ENCODE data around the gene SLF2. TPM values are rescaled to one million over a fixed set of nuclear protein-coding genes. Genes with fewer than 3 reads are reported as not detected.
A peak's percentile ranks its signal among the peaks of the same experiment; 100 is the strongest.

SLF2 gene
- total RNA-seq, 1 experiment from 2014 or later: 11.1 TPM

DNA sequence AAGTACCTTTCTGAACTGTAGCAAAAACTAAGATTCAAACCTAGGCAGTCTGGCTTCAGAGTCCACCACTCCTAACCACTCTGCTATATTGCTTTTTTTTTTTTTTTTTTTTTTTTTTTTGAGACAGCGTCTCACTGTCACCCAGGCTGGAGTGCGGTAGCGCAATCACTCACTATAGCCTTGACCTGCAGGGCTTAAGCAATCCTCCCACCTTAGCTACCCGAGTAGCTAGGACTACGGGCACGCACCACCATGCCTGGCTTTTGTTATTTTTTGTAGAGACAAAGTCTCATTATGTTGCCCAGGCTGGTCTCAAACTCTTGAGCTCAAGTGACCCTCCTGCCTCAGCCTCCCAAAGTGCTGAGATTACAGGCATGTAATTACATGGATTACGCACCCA, 10.1 kb upstream of the SLF2 start:
- H3K27me3 ChIP-seq (ENCODE audit: control insufficient read depth, insufficient read depth, low read length): no peaks in the 10 kb centered on the region
- H3K4me3 ChIP-seq (ENCODE audit: insufficient read depth, low read depth, low read length): no peak overlapping the region
- H3K36me3 ChIP-seq (replicated peaks; ENCODE audit: control insufficient read depth, insufficient read depth, low read length): no peaks in the 10 kb centered on the region
- DNase-seq: no peak

DNA sequence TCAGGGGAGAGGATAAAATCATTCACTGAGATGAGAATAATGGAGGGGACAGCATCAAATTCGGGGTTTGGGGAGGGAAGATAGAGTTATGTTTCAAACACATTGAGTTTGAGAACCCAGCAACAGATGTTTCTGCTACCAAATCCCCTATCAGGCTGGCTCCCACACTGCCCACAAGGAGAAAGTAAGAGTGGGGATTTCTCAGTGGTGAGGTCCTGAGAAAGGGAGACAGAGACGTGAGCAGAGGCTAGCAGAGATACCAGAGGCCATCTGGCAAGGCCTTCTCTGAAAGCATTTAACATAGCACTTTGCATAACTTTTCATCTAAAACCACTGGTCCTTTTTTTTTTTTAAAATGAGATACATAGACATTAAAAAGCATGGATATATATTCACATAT, 7.8 kb upstream of the SLF2 start:
- Histone ChIP-seq H3K27me3 (ENCODE audit: control insufficient read depth, insufficient read depth, low read length) (no peaks in the 10 kb centered on the region), H3K4me3 (ENCODE audit: insufficient read depth, low read depth, low read length) (no peak overlapping the region), H3K36me3 (replicated peaks; ENCODE audit: control insufficient read depth, insufficient read depth, low read length) (no peaks in the 10 kb centered on the region)
- no peak for DNase-seq

DNA sequence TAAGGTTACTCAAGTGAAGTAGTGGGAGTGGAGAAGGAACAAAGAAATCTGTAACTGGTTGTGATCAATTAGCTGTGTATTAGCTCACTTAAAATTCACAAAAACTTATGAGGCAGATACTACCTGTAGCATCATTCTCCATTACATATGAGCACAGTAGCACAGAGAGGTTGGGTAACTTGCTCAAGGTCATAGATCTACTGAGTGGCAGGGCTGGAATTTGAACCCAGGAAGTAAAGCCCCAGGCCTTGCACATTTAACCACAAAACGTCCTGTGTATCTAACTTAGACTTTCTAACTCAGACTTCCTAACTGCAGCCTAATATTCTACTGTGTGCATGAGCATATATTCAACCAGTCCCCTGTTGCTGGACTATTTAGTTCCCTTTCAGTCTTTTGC, 5.6 kb upstream of the SLF2 start:
- H3K36me3 ChIP-seq (replicated peaks; ENCODE audit: control insufficient read depth, insufficient read depth, low read length): no peaks in the 10 kb centered on the region
- no peak for DNase-seq
- no peaks in the 10 kb centered on the region for H3K27me3 ChIP-seq (ENCODE audit: control insufficient read depth, insufficient read depth, low read length)
- H3K4me3 ChIP-seq (ENCODE audit: insufficient read depth, low read depth, low read length): no peak overlapping the region

DNA sequence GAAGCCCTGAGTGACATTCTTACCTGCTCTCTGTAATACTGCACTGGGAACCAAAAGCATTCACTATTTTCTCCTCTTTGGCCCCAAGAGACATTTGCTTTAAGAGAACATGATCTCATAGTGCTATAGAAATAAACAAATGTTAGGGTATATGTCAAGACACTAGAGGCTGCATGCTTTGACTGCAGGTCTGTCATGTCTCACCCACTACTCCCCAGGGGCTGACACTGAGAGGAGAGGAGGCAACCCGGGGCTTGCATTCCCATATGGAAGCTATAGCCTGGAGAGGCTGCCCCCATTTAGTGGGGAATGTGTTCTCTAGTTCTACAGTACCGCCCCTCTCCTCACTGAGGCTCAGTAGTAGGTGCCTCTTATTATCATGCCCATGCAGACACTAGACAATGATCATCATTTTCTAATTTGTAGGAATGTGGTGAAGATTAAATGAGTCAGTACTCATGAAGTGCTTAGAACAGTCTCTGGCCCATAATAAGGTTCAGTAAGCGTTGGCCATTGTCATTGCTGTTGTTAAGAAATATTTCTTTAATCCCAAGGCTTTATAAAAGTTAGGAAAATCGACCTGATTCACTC, 4.9 kb upstream of the SLF2 start:
- no peak for DNase-seq
- H3K4me3 ChIP-seq (ENCODE audit: insufficient read depth, low read depth, low read length): no peak overlapping the region
- no peaks in the 10 kb centered on the region for H3K27me3 ChIP-seq (ENCODE audit: control insufficient read depth, insufficient read depth, low read length)
- H3K36me3 ChIP-seq (replicated peaks; ENCODE audit: control insufficient read depth, insufficient read depth, low read length): no peaks in the 10 kb centered on the region

DNA sequence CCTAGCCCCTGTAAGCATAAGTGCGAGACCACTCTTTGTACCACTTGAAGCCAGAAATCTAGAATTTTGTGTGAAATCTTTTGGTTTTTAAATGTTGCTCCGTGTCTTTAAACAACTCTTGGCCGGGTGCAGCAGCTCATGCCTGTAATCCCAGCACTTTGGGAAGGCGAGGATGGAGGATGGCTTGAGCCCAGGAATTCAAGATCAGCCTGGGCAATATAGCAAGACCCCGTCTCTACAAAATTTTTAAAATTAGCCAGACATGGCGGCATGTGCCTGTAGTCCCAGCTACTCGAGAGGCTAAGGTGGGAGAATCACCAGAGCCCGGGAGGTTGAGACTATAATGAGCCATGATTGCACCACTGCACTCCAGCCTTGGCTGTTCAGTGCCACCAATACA, 4.4 kb upstream of the SLF2 start:
- Histone ChIP-seq H3K27me3 (ENCODE audit: control insufficient read depth, insufficient read depth, low read length) (no peaks in the 10 kb centered on the region), H3K4me3 (ENCODE audit: insufficient read depth, low read depth, low read length) (no peak overlapping the region), H3K36me3 (replicated peaks; ENCODE audit: control insufficient read depth, insufficient read depth, low read length) (no peaks in the 10 kb centered on the region)
- no peak for DNase-seq

DNA sequence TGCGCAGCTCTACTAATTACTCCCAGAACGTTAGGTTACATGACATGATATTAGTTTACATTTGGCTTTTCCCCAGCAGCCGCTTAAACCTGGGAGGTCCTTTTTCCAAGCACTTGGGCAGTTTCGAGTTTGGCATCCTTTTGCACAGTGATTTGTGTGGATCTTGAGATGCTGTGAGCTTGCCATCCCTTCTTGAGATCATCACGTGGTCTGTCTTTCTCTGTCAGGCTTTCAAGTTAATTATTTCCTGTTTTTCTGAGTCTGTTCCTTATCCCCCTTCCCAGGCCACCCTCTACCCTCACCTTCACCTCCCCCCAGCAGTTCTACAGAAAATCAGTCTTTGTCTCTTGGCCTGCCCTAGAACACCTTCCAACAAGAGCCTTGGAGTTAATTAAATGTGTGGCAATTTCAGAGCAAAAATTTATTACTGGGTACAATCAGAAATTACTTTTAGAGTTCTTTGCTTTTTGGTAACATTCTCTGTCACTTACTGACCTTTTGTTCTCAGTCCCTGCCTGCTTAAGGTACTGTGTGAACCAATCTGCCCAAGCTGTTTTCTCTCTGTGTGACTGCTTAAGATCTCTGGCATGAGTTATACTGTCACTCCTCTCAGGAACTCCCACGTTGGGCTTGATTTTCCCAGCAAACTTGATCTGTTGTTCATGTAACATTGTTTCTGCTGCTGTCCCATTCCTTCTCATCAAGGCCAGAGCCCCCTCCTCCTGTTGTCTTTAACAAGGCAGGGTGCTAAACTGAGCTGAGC, 3.1 kb upstream of the SLF2 start:
- DNase-seq: no peak
- H3K27me3 ChIP-seq (ENCODE audit: control insufficient read depth, insufficient read depth, low read length): no peaks in the 10 kb centered on the region
- no peaks in the 10 kb centered on the region for H3K36me3 ChIP-seq (replicated peaks; ENCODE audit: control insufficient read depth, insufficient read depth, low read length)
- no peak overlapping the region for H3K4me3 ChIP-seq (ENCODE audit: insufficient read depth, low read depth, low read length)

DNA sequence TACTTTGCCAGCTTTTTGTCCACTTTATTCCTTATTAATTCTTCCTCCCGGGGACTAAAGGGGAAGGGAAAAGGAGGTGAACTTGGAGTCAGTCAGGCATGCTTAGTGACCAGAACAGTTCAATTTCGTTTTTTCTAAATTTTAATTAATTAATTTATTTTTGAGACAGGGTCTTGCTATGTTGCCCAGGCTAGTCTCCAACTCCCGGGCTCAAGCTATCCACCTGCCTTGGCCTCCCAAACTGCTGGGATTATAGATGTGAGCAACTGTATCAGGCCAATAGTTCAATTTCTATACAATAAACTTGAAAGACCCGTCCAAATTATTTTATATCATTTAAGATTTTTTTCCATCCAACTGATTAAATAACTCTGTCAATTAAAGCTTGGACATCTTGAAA, 1.3 kb upstream of the SLF2 start:
- no peaks in the 10 kb centered on the region; the same call in 1 of the 2 replicates for H3K36me3 ChIP-seq (replicated peaks; ENCODE audit: control insufficient read depth, insufficient read depth, low read length)
- no peak overlapping the region for H3K4me3 ChIP-seq (ENCODE audit: insufficient read depth, low read depth, low read length)
- DNase-seq: no peak
- no peaks in the 10 kb centered on the region for H3K27me3 ChIP-seq (ENCODE audit: control insufficient read depth, insufficient read depth, low read length)

DNA sequence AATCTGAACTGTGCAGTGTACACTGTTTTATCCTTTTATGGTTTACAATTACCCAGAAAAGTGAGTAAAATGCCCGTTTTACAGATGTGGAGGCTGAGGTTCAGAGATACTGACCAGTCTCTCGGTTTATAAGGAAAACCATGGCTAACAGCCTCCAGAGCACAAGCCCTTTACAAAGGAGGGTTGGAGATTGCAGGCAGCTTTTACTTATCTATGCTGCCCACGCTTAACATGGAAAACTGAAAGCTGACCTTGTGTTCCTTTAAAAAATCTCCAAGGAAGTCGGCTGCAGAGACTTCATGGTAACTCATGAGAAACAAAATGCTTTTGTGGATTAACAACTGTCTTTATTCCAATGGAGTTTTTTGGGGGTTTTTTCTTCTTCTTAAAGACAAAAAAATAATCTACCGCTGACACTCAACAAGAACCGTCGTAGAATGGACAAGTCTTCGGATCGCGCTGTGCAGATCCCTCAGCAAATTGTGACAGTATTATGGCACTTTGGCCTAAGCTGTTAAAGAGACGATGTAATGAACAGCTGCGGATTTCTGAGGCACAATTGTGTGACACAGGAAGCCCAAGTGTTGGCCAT, 654 bp upstream of the SLF2 start:
- Histone ChIP-seq H3K4me3 (ENCODE audit: insufficient read depth, low read depth, low read length) (peak overlapping the region; percentile 57), H3K36me3 (replicated peaks; ENCODE audit: control insufficient read depth, insufficient read depth, low read length) (no peaks in the 10 kb centered on the region; the same call in 1 of the 2 replicates)
- no peak for DNase-seq

DNA sequence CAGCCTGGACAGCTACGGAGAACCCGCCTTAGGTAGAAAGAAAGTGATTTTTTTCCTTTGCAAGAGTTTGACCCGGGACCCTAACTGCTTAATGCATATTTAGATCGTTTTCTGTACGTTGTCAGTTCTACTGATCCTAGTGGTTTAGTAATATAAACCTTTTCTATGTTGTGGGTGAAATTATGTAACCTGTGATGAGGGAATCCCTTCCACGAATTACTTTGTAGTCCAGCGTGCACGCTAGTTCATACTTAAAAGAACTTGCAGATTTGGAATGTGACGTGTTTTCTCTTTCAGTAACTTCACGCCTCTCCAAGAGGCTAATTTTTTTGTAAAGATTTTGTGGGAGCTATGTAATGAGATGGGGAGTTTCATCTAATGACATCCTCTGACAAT, 705 bp downstream of the SLF2 start:
- Histone ChIP-seq H3K36me3 (replicated peaks; ENCODE audit: control insufficient read depth, insufficient read depth, low read length) (no peaks in the 10 kb centered on the region; the same call in 1 of the 2 replicates), H3K27me3 (ENCODE audit: control insufficient read depth, insufficient read depth, low read length) (no peaks in the 10 kb centered on the region), H3K4me3 (ENCODE audit: insufficient read depth, low read depth, low read length) (peak overlapping the region; percentile 99)
- DNase-seq: no peak

More for the DNA sequence above, 654 bp upstream of the SLF2 start:
- no peaks in the 10 kb centered on the region for H3K27me3 ChIP-seq (ENCODE audit: control insufficient read depth, insufficient read depth, low read length)

DNA sequence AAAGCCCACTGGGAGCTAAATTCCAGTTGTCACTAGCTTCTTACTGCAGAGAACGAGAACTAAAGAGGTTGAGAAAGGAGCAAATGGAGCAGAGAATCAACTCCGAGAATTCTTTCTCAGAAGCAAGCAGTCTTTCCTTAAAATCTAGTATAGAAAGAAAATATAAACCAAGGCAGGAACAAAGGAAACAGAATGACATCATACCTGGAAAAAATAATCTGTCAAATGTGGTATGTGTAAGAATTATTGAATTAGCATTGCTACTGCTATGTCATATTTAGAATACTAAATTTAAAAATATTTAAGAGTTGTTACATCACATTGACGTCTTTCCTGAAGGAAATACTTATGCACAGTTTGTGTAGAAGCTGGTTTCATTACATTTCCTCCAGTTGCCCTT, 4.3 kb downstream of the SLF2 start:
- H3K36me3 ChIP-seq (replicated peaks; ENCODE audit: control insufficient read depth, insufficient read depth, low read length): peaks cover 1% of the 10 kb centered on the region; the same call in 1 of the 2 replicates
- H3K27me3 ChIP-seq (ENCODE audit: control insufficient read depth, insufficient read depth, low read length): no peaks in the 10 kb centered on the region
- DNase-seq: no peak
- no peak overlapping the region for H3K4me3 ChIP-seq (ENCODE audit: insufficient read depth, low read depth, low read length)

DNA sequence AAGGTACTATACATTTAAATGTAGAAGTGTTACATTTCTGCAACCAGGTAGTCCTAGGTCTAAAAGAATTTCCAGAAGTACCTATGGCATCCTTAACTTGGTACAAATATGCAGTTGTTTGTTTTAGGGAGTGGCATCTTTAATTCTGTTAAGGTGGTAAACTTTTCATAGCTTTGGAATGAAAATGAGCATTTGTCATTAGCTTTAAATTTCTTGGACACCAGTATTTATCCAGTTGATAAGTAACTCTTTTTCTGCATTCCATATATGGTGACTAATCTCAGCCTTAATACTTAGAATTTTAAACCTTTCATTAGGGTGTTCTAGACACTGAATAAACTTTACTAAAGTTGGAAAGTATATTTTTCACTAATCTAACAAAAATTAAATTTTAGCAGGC, 10.8 kb downstream of the SLF2 start:
- Histone ChIP-seq H3K36me3 (replicated peaks; ENCODE audit: control insufficient read depth, insufficient read depth, low read length) (peaks cover 5% of the 10 kb centered on the region), H3K27me3 (ENCODE audit: control insufficient read depth, insufficient read depth, low read length) (no peaks in the 10 kb centered on the region), H3K4me3 (ENCODE audit: insufficient read depth, low read depth, low read length) (no peak overlapping the region)
- no peak for DNase-seq

DNA sequence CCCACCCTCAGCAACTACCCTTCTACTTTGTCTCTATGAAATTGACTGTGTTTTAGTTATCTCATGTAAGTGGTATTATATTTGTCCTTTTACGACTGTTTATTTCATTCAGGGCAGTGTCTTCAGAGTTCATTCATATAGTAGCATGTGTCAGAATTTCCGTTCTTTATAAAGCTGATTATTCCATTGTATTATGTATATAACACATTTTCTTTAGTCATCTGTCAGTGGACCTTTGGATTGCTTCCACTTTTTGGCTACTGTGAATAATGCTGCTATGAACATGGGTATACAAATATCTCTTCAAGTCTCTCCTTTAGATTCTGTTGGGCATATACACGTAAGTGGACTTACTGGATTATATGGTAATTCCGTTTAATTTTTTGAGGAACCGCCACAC, 14.5 kb downstream of the SLF2 start:
- H3K27me3 ChIP-seq (ENCODE audit: control insufficient read depth, insufficient read depth, low read length): no peaks in the 10 kb centered on the region
- no peak for DNase-seq
- H3K36me3 ChIP-seq (replicated peaks; ENCODE audit: control insufficient read depth, insufficient read depth, low read length): peaks cover 3% of the 10 kb centered on the region
- H3K4me3 ChIP-seq (ENCODE audit: insufficient read depth, low read depth, low read length): no peak overlapping the region

DNA sequence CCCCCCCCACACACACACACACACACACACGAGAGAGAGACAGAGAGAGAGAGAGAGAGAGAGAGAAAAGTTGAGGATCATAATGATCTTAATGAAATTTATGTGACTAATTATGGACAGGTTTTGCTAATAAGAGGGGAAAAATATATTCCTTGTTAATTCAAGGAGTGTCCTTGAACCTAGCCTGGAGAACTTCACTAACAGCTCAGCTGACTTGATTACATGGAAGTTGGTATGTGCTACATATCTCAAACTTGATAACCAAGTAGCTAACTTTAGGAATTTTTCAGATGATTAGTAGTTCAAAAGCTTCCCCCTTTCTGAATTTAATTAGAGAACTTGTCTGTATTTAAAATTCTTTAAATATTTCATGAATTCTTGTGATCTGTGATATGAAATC, 15.3 kb downstream of the SLF2 start:
- H3K27me3 ChIP-seq (ENCODE audit: control insufficient read depth, insufficient read depth, low read length): no peaks in the 10 kb centered on the region
- H3K36me3 ChIP-seq (replicated peaks; ENCODE audit: control insufficient read depth, insufficient read depth, low read length): peaks cover 3% of the 10 kb centered on the region
- no peak for DNase-seq
- no peak overlapping the region for H3K4me3 ChIP-seq (ENCODE audit: insufficient read depth, low read depth, low read length)

DNA sequence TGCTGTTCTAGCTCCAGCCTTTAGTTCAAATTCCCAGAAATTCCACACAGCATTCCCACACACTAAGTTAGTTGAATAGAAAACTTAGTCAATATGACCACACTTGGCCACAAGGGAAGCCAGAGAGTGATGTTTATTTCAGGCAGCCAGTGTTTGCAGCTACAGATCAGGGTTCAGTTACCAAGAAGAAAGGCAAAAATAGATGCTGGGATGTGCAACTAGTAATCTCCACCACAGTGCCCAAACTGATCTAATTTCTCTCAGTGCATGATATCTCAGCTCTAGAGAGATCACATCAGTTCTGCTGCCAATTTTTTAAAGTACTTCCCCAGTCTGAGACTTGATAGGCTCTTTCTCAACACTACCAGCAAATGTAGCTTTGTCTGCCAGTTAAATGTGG, 17.6 kb downstream of the SLF2 start:
- H3K36me3 ChIP-seq (replicated peaks; ENCODE audit: control insufficient read depth, insufficient read depth, low read length): no peaks in the 10 kb centered on the region; the same call in none of the 2 replicates
- DNase-seq: peak; percentile 10
- H3K27me3 ChIP-seq (ENCODE audit: control insufficient read depth, insufficient read depth, low read length): no peaks in the 10 kb centered on the region
- no peak overlapping the region for H3K4me3 ChIP-seq (ENCODE audit: insufficient read depth, low read depth, low read length)

DNA sequence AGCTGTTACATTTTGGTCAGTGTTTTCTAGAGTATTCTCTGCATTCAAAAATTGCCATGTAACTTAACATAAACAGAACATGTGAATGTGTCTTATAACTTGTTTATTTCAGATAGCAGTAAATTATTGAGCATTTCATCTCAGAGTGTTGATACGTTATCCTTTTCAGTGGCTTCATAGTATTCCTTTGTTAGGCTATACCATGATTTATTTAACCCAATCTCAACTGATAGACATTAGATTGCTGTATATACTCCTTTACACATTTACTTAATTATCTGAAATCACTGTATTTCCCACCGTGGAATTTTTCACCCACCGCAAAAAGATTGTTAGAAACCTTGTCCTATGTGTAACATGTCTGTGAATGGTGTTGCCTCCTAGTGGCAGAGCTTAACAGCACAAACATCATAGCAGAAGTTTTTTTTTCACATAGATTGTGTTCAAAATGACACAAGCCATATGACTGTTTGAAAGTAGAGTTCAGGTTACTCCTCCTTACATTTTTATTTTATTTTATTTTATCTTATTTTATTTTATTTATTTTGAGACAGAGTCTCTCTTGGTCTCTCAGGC, 21.4 kb downstream of the SLF2 start:
- DNase-seq: peak; percentile 22
- no peaks in the 10 kb centered on the region for H3K27me3 ChIP-seq (ENCODE audit: control insufficient read depth, insufficient read depth, low read length)
- no peak overlapping the region for H3K4me3 ChIP-seq (ENCODE audit: insufficient read depth, low read depth, low read length)
- H3K36me3 ChIP-seq (replicated peaks; ENCODE audit: control insufficient read depth, insufficient read depth, low read length): peaks cover 3% of the 10 kb centered on the region; the same call in 1 of the 2 replicates
